SU-DHL-6 (cell line): ENCODE results near the gene CHD5.

Source experiments
- H2AFZ ChIP-seq: fragments of 200-600 bp; sonication (generic); 2 replicates; pipeline ENCODE4 v1.6.1; 2014; ENCODE audit warnings: low read depth, mild to moderate bottlenecking, moderate library complexity, mixed read lengths, antibody characterized with exemption, low read length; ENCODE audit not compliant: severe bottlenecking
- H3F3A ChIP-seq: fragments of 200-600 bp; shearing (Covaris generic); 2 replicates; pipeline ENCODE4 v1.6.0; 2016; ENCODE audit warnings: antibody characterized with exemption, mild to moderate bottlenecking; ENCODE audit not compliant: insufficient read depth
- H3K27ac ChIP-seq: fragments of 200-600 bp; sonication (generic); 2 replicates; pipeline ENCODE4 v1.5.1; 2016; ENCODE audit warnings: low read depth, mild to moderate bottlenecking, low read length, moderate library complexity, mixed read lengths
- H3K27me3 ChIP-seq: fragments of 200-600 bp; sonication (generic), shearing (Covaris generic); 2 replicates; pipeline ENCODE4 v1.6.0; 2014; ENCODE audit warnings: mild to moderate bottlenecking, low read length
- H3K36me3 ChIP-seq: fragments of 200-600 bp; sonication (generic); 2 replicates; pipeline ENCODE4 v1.6.1; 2014; ENCODE audit warnings: mild to moderate bottlenecking, low read length, mixed read lengths
- H3K4me2 ChIP-seq: fragments of 300-600, 200-600 bp; shearing (Covaris generic), sonication (generic); 2 replicates; pipeline ENCODE4 v1.6.0; 2014; ENCODE audit warnings: low read length, low read depth, mild to moderate bottlenecking; ENCODE audit not compliant: poor library complexity, severe bottlenecking
- H3K4me3 ChIP-seq: fragments of 200-600 bp; sonication (generic); 2 replicates; pipeline ENCODE4 v1.5.1; 2014; ENCODE audit warnings: antibody characterized with exemption, low read length, mild to moderate bottlenecking, mixed read lengths; ENCODE audit not compliant: insufficient read depth, poor library complexity, severe bottlenecking
- H3K79me2 ChIP-seq: fragments of 200-600 bp; sonication (generic); 2 replicates; pipeline ENCODE4 v1.6.1; 2014; ENCODE audit warnings: mild to moderate bottlenecking, low read length, moderate library complexity; ENCODE audit not compliant: insufficient read depth
- H3K9ac ChIP-seq: fragments of 200-600 bp; sonication (generic); 2 replicates; pipeline ENCODE4 v1.7.0; 2014; ENCODE audit warnings: mild to moderate bottlenecking, low read length
- H3K9me2 ChIP-seq: fragments of 200-600 bp; sonication (generic); replicated peaks from 2 replicates; pipeline ENCODE4 v1.6.1; 2014; ENCODE audit warnings: low read length; ENCODE audit not compliant: insufficient read depth
- H3K9me3 ChIP-seq: fragments of 200-600 bp; sonication (generic); 2 replicates; pipeline ENCODE4 v1.6.1; 2014; ENCODE audit warnings: low read length, mixed read lengths; ENCODE audit not compliant: insufficient read depth
- H4K20me1 ChIP-seq: fragments of 200-600 bp; sonication (generic); 2 replicates; pipeline ENCODE4 v1.6.1; 2014; ENCODE audit warnings: low read depth, mild to moderate bottlenecking, antibody characterized with exemption, low read length, moderate library complexity, mixed read lengths
- CTCF ChIP-seq: fragments of 200-600 bp; sonication (generic); IDR thresholded peaks from one replicate; pipeline ENCODE4 v1.5.1; 2017; ENCODE audit warnings: antibody characterized with exemption, mild to moderate bottlenecking, low read length, moderate library complexity; ENCODE audit not compliant: insufficient read depth, poor library complexity, severe bottlenecking
- EZH2phosphoT487 ChIP-seq: fragments of 200-600 bp; sonication (generic), shearing (Covaris generic); conservative IDR thresholded peaks from 2 replicates; pipeline ENCODE4 v1.6.1; 2018; ENCODE audit warnings: mild to moderate bottlenecking, antibody characterized with exemption, low read length, moderate library complexity, mixed read lengths

The CHD5 gene

GRCh38 chr1:6090996-6091822 lies 88.9 kb downstream of the CHD5 start:
- H2AFZ ChIP-seq: no peak overlapping the region
- no peaks in the 10 kb centered on the region for H4K20me1 ChIP-seq
- H3K4me2 ChIP-seq: no peak overlapping the region
- H3K27ac ChIP-seq: no peak overlapping the region
- H3F3A ChIP-seq: no peaks in the 10 kb centered on the region
- no peaks in the 10 kb centered on the region for H3K79me2 ChIP-seq
- H3K9me3 ChIP-seq: no peaks in the 10 kb centered on the region
- H3K4me3 ChIP-seq: no peak overlapping the region
- H3K36me3 ChIP-seq: no peaks in the 10 kb centered on the region
- H3K27me3 ChIP-seq: no peaks in the 10 kb centered on the region
- H3K9me2 ChIP-seq: no peaks in the 10 kb centered on the region
- no peak for TF ChIP-seq CTCF
- no peak for TF ChIP-seq EZH2phosphoT487
- no peak overlapping the region for H3K9ac ChIP-seq

- Histone ChIP-seq H3K9ac (no peak overlapping the region), H3K4me3 (no peak overlapping the region), H3K4me2 (no peak overlapping the region), H3K27me3 (no peaks in the 10 kb centered on the region), H3F3A (no peaks in the 10 kb centered on the region), H3K9me2 (no peaks in the 10 kb centered on the region), H3K36me3 (no peaks in the 10 kb centered on the region), H3K27ac (no peak overlapping the region), H3K9me3 (no peaks in the 10 kb centered on the region), H2AFZ (no peak overlapping the region), H4K20me1 (no peaks in the 10 kb centered on the region), H3K79me2 (no peaks in the 10 kb centered on the region)
- TF ChIP-seq EZH2phosphoT487: no peak
- no peak for TF ChIP-seq CTCF
Observed at GRCh38 chr1:6090288-6090687, 89.8 kb downstream of the CHD5 start.

- Histone ChIP-seq H3K27me3 (no peaks in the 10 kb centered on the region), H3K4me3 (no peak overlapping the region), H2AFZ (no peak overlapping the region), H3K79me2 (no peaks in the 10 kb centered on the region), H3K4me2 (no peak overlapping the region), H3K36me3 (no peaks in the 10 kb centered on the region), H4K20me1 (no peaks in the 10 kb centered on the region), H3K9me3 (no peaks in the 10 kb centered on the region), H3F3A (no peaks in the 10 kb centered on the region), H3K27ac (no peak overlapping the region), H3K9ac (no peak overlapping the region), H3K9me2 (no peaks in the 10 kb centered on the region)
- no peak for TF ChIP-seq CTCF
- TF ChIP-seq EZH2phosphoT487: no peak
Observed at GRCh38 chr1:6088956-6089355, 91.2 kb downstream of the CHD5 start.
